Small intestine (tissue), 7 donors: Measurements from ENCODE around the gene SERPINA1. TPM values are rescaled to one million over a fixed set of nuclear protein-coding genes. Genes with fewer than 3 reads are reported as not detected.
A peak's percentile ranks its signal among the peaks of the same experiment; 100 is the strongest.

ENCODE experiments used
- DNase-seq, 2 donors: peaks; one replicate each; pipeline versions ENCODE4 v3.0.0 to v3.0.0-alpha.2; 2013
- FAIRE-seq: peaks from 2 replicates; lab custom pipeline; 2012; peaks lifted over from hg19 to GRCh38; lab: Jason Lieb, UNC
- H3K27ac ChIP-seq, 3 donors: one replicate each; pipeline ENCODE4 v1.5.1; 2013; ENCODE audit warnings: low read length in 2 of 3, mild to moderate bottlenecking in 2 of 3, control low read depth in 1 of 3, inconsistent platforms in 1 of 3, low read depth in 1 of 3, moderate library complexity in 1 of 3
- H3K27me3 ChIP-seq, 3 donors: one replicate each; pipeline ENCODE4 v1.6.1; 2013; ENCODE audit warnings: low read length in 3 of 3, inconsistent platforms in 1 of 3; ENCODE audit not compliant: control insufficient read depth in 3 of 3, insufficient read depth in 3 of 3
- H3K36me3 ChIP-seq, 3 donors: one replicate each; pipeline ENCODE4 v1.6.1; 2013; ENCODE audit warnings: low read length in 3 of 3, inconsistent platforms in 1 of 3, low read depth in 1 of 3, mild to moderate bottlenecking in 1 of 3, moderate library complexity in 1 of 3; ENCODE audit not compliant: control insufficient read depth in 3 of 3, insufficient read depth in 2 of 3
- H3K4me1 ChIP-seq, 3 donors: one replicate each; pipeline ENCODE4 v1.6.1; 2013; ENCODE audit warnings: low read length in 2 of 3, inconsistent platforms in 1 of 3, low read depth in 1 of 3, mild to moderate bottlenecking in 1 of 3, moderate library complexity in 1 of 3; ENCODE audit not compliant: control insufficient read depth in 3 of 3, insufficient read depth in 2 of 3
- H3K4me3 ChIP-seq, 3 donors: one replicate each; pipeline ENCODE4 v1.5.1; 2013; ENCODE audit warnings: low read length in 3 of 3, control low read depth in 1 of 3, inconsistent platforms in 1 of 3, low read depth in 1 of 3, mild to moderate bottlenecking in 1 of 3, moderate library complexity in 1 of 3
- H3K9me3 ChIP-seq, 2 donors: one replicate each; pipeline ENCODE4 v1.6.1; 2013; ENCODE audit warnings: low read depth in 1 of 2, low read length in 1 of 2; ENCODE audit not compliant: control insufficient read depth in 2 of 2, insufficient read depth in 1 of 2
- WGBS, 3 donors: extraction: QIAGEN DNeasy Blood & Tissue Kit; methylation state at CpG; one replicate each; pipeline ENCODE4 v1.1.7; 2013; 5-methylcytosine and 5-hydroxymethylcytosine counted together
- polyA plus RNA-seq, 4 donors: library from polyadenylated mRNA; stranded (reverse) in 3 of 4; unstranded in 1 of 4; fragments of 200-250 nt in 3 of 4; fragments of 120-200 nt in 1 of 4; gene quantifications; one replicate each; pipeline versions ENCODE4 v1.2.1 to v1.2.3, GENCODE V29; 2013
- donor health status: healthy with polysubstance abuse.
- donor health status: control.
- donor health status: control.
- donor health status: Bipolar disorder and iron deficiency.
- donor health status: healthy.

Gene SERPINA1
- polyA plus RNA-seq, 4 donors = 204 to 3,497 (median 330) TPM

- WGBS, 3 donors = 72 to 84% (median 84%) methylated on average over 3 of the region's 3 CpGs
- H3K9me3 ChIP-seq = no peaks in the 10 kb centered on the region
- no peak for FAIRE-seq
- H3K36me3 ChIP-seq = no peaks in the 10 kb centered on the region
- DNase-seq = no peak
- no peaks in the 10 kb centered on the region for H3K27me3 ChIP-seq
- no peak overlapping the region for H3K27ac ChIP-seq
- no peak overlapping the region for H3K4me3 ChIP-seq
- H3K4me1 ChIP-seq = peaks cover 0 to 24% (median 3%) of the 10 kb centered on the region in 3 donors
Observed at GRCh38 chr14:94365624-94366023, 22.8 kb downstream of the SERPINA1 start.

- H3K36me3 ChIP-seq = no peaks in the 10 kb centered on the region
- no peaks in the 10 kb centered on the region for H3K27me3 ChIP-seq
- peaks cover 0 to 24% (median 3%) of the 10 kb centered on the region in 3 donors for H3K4me1 ChIP-seq
- DNase-seq (no peak), FAIRE-seq (no peak)
- H3K4me3 ChIP-seq = no peak overlapping the region
- WGBS, 3 donors = 55 to 71% (median 68%) methylated on average over 5 of the region's 5 CpGs
- no peaks in the 10 kb centered on the region for H3K9me3 ChIP-seq
- no peak overlapping the region for H3K27ac ChIP-seq
Observed at GRCh38 chr14:94364964-94365363, 23.4 kb downstream of the SERPINA1 start.

- Histone ChIP-seq H3K4me3 (no peak overlapping the region), H3K36me3 (no peaks in the 10 kb centered on the region), H3K27me3 (no peaks in the 10 kb centered on the region), H3K27ac (no peak overlapping the region), H3K9me3 (no peaks in the 10 kb centered on the region), H3K4me1 (peaks cover 0 to 24% (median 3%) of the 10 kb centered on the region in 3 donors)
- FAIRE-seq = no peak
- no peak for DNase-seq
- 81 to 94% (median 89%) methylated on average over 3 of the region's 3 CpGs for WGBS, 3 donors
Observed at GRCh38 chr14:94364037-94364436, 24.4 kb downstream of the SERPINA1 start.

- no peaks in the 10 kb centered on the region for H3K9me3 ChIP-seq
- H3K4me3 ChIP-seq = no peak overlapping the region
- H3K4me1 ChIP-seq = peaks cover 0 to 24% (median 3%) of the 10 kb centered on the region in 3 donors
- FAIRE-seq = no peak
- H3K36me3 ChIP-seq = no peaks in the 10 kb centered on the region
- no peaks in the 10 kb centered on the region for H3K27me3 ChIP-seq
- peak overlapping the region in 1 of 3 donors; percentile 66 for H3K27ac ChIP-seq
- DNase-seq = peak in 1 of 2 donors; percentile 80
- WGBS, 3 donors = 45 to 66% (median 56%) methylated on average over 12 of the region's 12 CpGs
Observed at GRCh38 chr14:94363151-94363624, 25.2 kb downstream of the SERPINA1 start.

- H3K27ac ChIP-seq = peak overlapping the region in 1 of 3 donors; percentile 66
- H3K36me3 ChIP-seq = no peaks in the 10 kb centered on the region
- peaks cover 0 to 24% (median 3%) of the 10 kb centered on the region in 3 donors for H3K4me1 ChIP-seq
- DNase-seq (no peak), FAIRE-seq (no peak)
- WGBS, 3 donors = 61 to 70% (median 63%) methylated on average over 7 to 8 of the region's 8 CpGs
- no peaks in the 10 kb centered on the region for H3K27me3 ChIP-seq
- no peaks in the 10 kb centered on the region for H3K9me3 ChIP-seq
- no peak overlapping the region for H3K4me3 ChIP-seq
Observed at GRCh38 chr14:94362614-94363133, 25.7 kb downstream of the SERPINA1 start.

GRCh38 chr14:94361682-94362081 is 26.7 kb downstream of the SERPINA1 start:
- no peak for FAIRE-seq
- Histone ChIP-seq H3K36me3 (no peaks in the 10 kb centered on the region), H3K4me3 (no peak overlapping the region), H3K27me3 (no peaks in the 10 kb centered on the region), H3K4me1 (peaks cover 0 to 24% (median 3%) of the 10 kb centered on the region in 3 donors), H3K9me3 (no peaks in the 10 kb centered on the region), H3K27ac (no peak overlapping the region)
- WGBS, 3 donors = 89 to 93% (median 92%) methylated on average over 5 to 6 of the region's 7 CpGs
- peak in 1 of 2 donors; percentile 26 for DNase-seq

GRCh38 chr14:94360945-94361565 is 27.3 kb downstream of the SERPINA1 start:
- Histone ChIP-seq H3K36me3 (no peaks in the 10 kb centered on the region), H3K4me1 (peaks cover 0 to 24% (median 3%) of the 10 kb centered on the region in 3 donors), H3K9me3 (peaks cover 0 to 3% of the 10 kb centered on the region in 2 donors), H3K27ac (peak overlapping the region in 1 of 3 donors; percentile 52), H3K27me3 (peaks cover 0 to 4% (median 0%) of the 10 kb centered on the region in 3 donors), H3K4me3 (no peak overlapping the region)
- DNase-seq = peak; percentile 80 to 82
- 50 to 65% (median 59%) methylated on average over 6 to 7 of the region's 7 CpGs for WGBS, 3 donors
- FAIRE-seq = no peak

- Histone ChIP-seq H3K4me1 (peaks cover 0 to 16% (median 3%) of the 10 kb centered on the region in 3 donors), H3K36me3 (no peaks in the 10 kb centered on the region), H3K4me3 (no peak overlapping the region), H3K27ac (no peak overlapping the region), H3K9me3 (peaks cover 0 to 8% of the 10 kb centered on the region in 2 donors), H3K27me3 (peaks cover 0 to 6% (median 0%) of the 10 kb centered on the region in 3 donors)
- no peak for DNase-seq
- 47 to 59% (median 58%) methylated on average over 1 of the region's 1 CpG for WGBS, 3 donors
- no peak for FAIRE-seq
Observed at GRCh38 chr14:94357166-94357565, 31.2 kb downstream of the SERPINA1 start.
